H1 (cell line): ENCODE results near the gene IL17RE. TPM values are rescaled to one million over a fixed set of nuclear protein-coding genes. Genes with fewer than 3 reads are reported as not detected.

Experiments used
- CBX8 ChIP-seq: fragments of 300-800, 300-1000 bp; sonication (generic); IDR thresholded peaks from 2 replicates; pipeline ENCODE4 v1.7.1; 2016; ENCODE audit warnings: low read depth, low read length, borderline replicate concordance
- CTBP2 ChIP-seq: IDR thresholded peaks from 2 replicates; pipeline ENCODE4 v1.7.0; 2011; ENCODE audit warnings: borderline replicate concordance, mild to moderate bottlenecking, moderate library complexity, mixed read lengths, low read length; ENCODE audit not compliant: insufficient read depth, insufficient read length
- EP300 ChIP-seq, 2 experiments: IDR thresholded peaks; 1 replicate in 1 of 2; 2 replicates in 1 of 2; pipeline ENCODE4 v1.6.1; 2011 to 2012; ENCODE audit warnings: low read depth in 2 of 2, low read length in 2 of 2, mild to moderate bottlenecking in 2 of 2, borderline replicate concordance in 1 of 2, inconsistent platforms in 1 of 2, moderate library complexity in 1 of 2
- POLR2A ChIP-seq, 2 experiments: IDR thresholded peaks; 1 replicate in 1 of 2; 2 replicates in 1 of 2; pipeline ENCODE4 v1.6.1; 2011; ENCODE audit warnings: low read depth in 2 of 2, low read length in 2 of 2, mild to moderate bottlenecking in 2 of 2; ENCODE audit errors: control extremely low read depth in 1 of 2
- TAF7 ChIP-seq: optimal IDR thresholded peaks from 2 replicates; pipeline ENCODE3; 2011; ENCODE audit warnings: low read depth, mild to moderate bottlenecking, inconsistent platforms, low read length, moderate library complexity, borderline replicate concordance
- polyA plus RNA-seq, 7 experiments: library from polyadenylated mRNA; depleted of rRNA in 3 of 7; stranded (reverse) in 5 of 7; unstranded in 2 of 7; fragments of >200 nt in 5 of 7; fragments of 200-250 nt in 2 of 7; gene quantifications; 1 replicate in 5 of 7; 2 replicates in 1 of 7; 4 replicates in 1 of 7; pipeline versions ENCODE4 v1.2.1 to v1.2.3, GENCODE V29; 2011 to 2013; ENCODE audit warnings: missing spikeins in 2 of 7, mixed read lengths in 2 of 7
- total RNA-seq: library from RNA; stranded (reverse); fragmentation: NEBNext Ultra II Directional; extraction: Animal tissue kit (Norgen Biotek cat#: 25700); gene quantifications from 2 replicates; pipeline ENCODE4 v1.2.1, GENCODE V29; 2021

Gene IL17RE
- total and polyA plus RNA-seq, 2 of the 8 experiments (the other 6 are each of a cell fraction or from before 2014, with no cell fraction given): 3.4 to 4.9 TPM

DNA sequence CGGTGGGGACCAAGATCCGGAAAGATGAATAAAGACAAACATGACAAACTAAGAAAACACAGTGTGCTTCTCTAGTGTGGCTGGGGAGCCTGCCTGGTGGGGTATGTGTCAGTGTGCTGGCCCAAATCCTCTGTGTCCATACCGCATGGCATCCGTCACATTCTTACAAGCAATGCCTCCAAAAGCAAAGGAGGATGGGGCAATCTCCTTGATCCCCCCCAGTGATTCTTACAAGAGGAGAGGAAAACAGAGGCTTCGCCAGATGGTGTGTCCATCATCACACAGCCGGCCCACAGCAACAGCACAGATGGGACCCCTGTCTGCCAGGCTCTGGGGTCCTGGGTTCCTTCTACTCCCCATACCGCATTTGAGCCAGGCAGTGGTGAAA lies 13.7 kb downstream of the IL17RE start (continued):
- TF ChIP-seq TAF7 (no peak), POLR2A (IDR thresholded peaks at IDR 0.05; ENCODE audit: control extremely low read depth in 1 of 2, low read depth in 2 of 2, low read length in 2 of 2) (no peak), CBX8 (no peak), CTBP2 (no peak), EP300 (IDR thresholded peaks at IDR 0.05; ENCODE audit: borderline replicate concordance in 1 of 2, low read depth in 2 of 2, low read length in 2 of 2) (no peak)
- TF ChIP-seq, all 59 proteins: peak for 0
